ENCODE data around the gene NHSL1. TPM values are rescaled to one million over a fixed set of nuclear protein-coding genes. Genes with fewer than 3 reads are reported as not detected.

Gene NHSL1
- total and polyA plus RNA-seq, 4 donors: 19.6 to 31.3 (median 26.2) TPM

- no peak overlapping the region for H3K4me3 ChIP-seq (ENCODE audit: low read depth, low read length)
- no peaks in the 10 kb centered on the region for H3K27me3 ChIP-seq (ENCODE audit: control insufficient read depth, insufficient read depth, low read length)
- no peak for DNase-seq (ENCODE audit: low read depth in 4 of 6, low spot score in 6 of 6)
- 89% methylated on average over 45 of the region's 48 CpGs for WGBS (ENCODE audit: insufficient coverage)
- H3K36me3 ChIP-seq (ENCODE audit: control insufficient read depth, insufficient read depth, low read length): peaks cover 18% of the 10 kb centered on the region
- peaks cover 2% of the 10 kb centered on the region for H3K4me1 ChIP-seq (ENCODE audit: control insufficient read depth, insufficient read depth, low read length)
- no peaks in the 10 kb centered on the region for H3K9me3 ChIP-seq (ENCODE audit: control insufficient read depth, insufficient read depth, low read length)
- H3K27ac ChIP-seq (ENCODE audit: low read depth, low read length): no peak overlapping the region
Measured at GRCh38 chr6:138424004-138424904, 75.0 kb downstream of the NHSL1 start.

GRCh38 chr6:138422861-138423260, 76.4 kb downstream of the NHSL1 start:
- no peak for DNase-seq (ENCODE audit: low read depth in 4 of 6, low spot score in 6 of 6)
- no peak overlapping the region for H3K4me3 ChIP-seq (ENCODE audit: low read depth, low read length)
- peaks cover 18% of the 10 kb centered on the region for H3K36me3 ChIP-seq (ENCODE audit: control insufficient read depth, insufficient read depth, low read length)
- no peak overlapping the region for H3K27ac ChIP-seq (ENCODE audit: low read depth, low read length)
- H3K4me1 ChIP-seq (ENCODE audit: control insufficient read depth, insufficient read depth, low read length): no peaks in the 10 kb centered on the region
- no peaks in the 10 kb centered on the region for H3K9me3 ChIP-seq (ENCODE audit: control insufficient read depth, insufficient read depth, low read length)
- no peaks in the 10 kb centered on the region for H3K27me3 ChIP-seq (ENCODE audit: control insufficient read depth, insufficient read depth, low read length)

- no peak overlapping the region for H3K27ac ChIP-seq (ENCODE audit: low read depth, low read length)
- no peaks in the 10 kb centered on the region for H3K9me3 ChIP-seq (ENCODE audit: control insufficient read depth, insufficient read depth, low read length)
- H3K27me3 ChIP-seq (ENCODE audit: control insufficient read depth, insufficient read depth, low read length): no peaks in the 10 kb centered on the region
- peaks cover 18% of the 10 kb centered on the region for H3K36me3 ChIP-seq (ENCODE audit: control insufficient read depth, insufficient read depth, low read length)
- H3K4me1 ChIP-seq (ENCODE audit: control insufficient read depth, insufficient read depth, low read length): no peaks in the 10 kb centered on the region
- H3K4me3 ChIP-seq (ENCODE audit: low read depth, low read length): no peak overlapping the region
- WGBS (ENCODE audit: insufficient coverage): 95% methylated on average over 10 of the region's 10 CpGs
- no peak for DNase-seq (ENCODE audit: low read depth in 4 of 6, low spot score in 6 of 6)
Measured at GRCh38 chr6:138421608-138422007, 77.7 kb downstream of the NHSL1 start.

DNA sequence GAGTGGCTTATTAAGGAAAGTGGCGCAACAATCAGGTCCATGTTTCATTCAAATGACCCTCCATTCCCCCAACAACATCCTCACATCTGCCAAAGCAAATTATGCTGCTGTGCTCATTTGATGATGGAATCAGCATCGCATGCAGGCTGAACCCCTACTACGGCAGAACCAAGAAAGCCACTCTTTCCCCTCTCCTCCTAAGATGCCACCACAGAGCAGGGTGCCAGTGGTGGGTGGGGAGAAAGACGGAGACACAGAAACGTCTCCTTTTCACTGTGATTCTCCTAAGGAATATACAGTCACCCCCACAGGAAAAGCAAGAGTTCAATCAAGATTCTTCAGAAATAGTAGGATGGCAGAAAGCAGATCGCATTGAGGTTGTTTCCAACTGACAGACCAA, 78.2 kb downstream of the NHSL1 start:
- no CpG with 5 or more reads among the region's 6 CpGs for WGBS (ENCODE audit: insufficient coverage)
- no peak for DNase-seq (ENCODE audit: low read depth in 4 of 6, low spot score in 6 of 6)
- H3K4me3 ChIP-seq (ENCODE audit: low read depth, low read length): no peak overlapping the region
- H3K27me3 ChIP-seq (ENCODE audit: control insufficient read depth, insufficient read depth, low read length): no peaks in the 10 kb centered on the region
- H3K27ac ChIP-seq (ENCODE audit: low read depth, low read length): no peak overlapping the region
- H3K36me3 ChIP-seq (ENCODE audit: control insufficient read depth, insufficient read depth, low read length): peaks cover 14% of the 10 kb centered on the region
- H3K9me3 ChIP-seq (ENCODE audit: control insufficient read depth, insufficient read depth, low read length): no peaks in the 10 kb centered on the region
- no peaks in the 10 kb centered on the region for H3K4me1 ChIP-seq (ENCODE audit: control insufficient read depth, insufficient read depth, low read length)

DNA sequence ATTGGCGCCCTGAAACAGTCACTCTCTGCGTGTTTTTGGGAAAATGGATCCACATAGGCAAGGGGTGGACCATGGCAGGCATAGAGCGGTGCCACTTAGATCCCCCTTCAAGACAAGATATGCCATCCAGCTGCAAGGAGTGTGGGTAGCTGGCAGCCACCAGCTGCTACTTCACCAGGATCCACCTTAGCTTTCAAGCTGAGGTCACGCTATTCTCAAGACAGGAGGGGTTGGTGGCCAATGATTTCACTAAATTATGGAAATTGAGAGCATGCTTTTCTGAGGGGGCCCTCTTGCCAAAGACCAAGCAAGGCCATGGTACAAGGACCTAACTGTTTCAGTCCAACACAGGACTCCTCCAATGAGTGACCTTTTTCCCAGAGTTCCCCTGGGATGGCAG, 78.9 kb downstream of the NHSL1 start:
- Histone ChIP-seq H3K4me3 (ENCODE audit: low read depth, low read length) (no peak overlapping the region), H3K27ac (ENCODE audit: low read depth, low read length) (no peak overlapping the region), H3K9me3 (ENCODE audit: control insufficient read depth, insufficient read depth, low read length) (no peaks in the 10 kb centered on the region), H3K27me3 (ENCODE audit: control insufficient read depth, insufficient read depth, low read length) (no peaks in the 10 kb centered on the region), H3K36me3 (ENCODE audit: control insufficient read depth, insufficient read depth, low read length) (peaks cover 17% of the 10 kb centered on the region), H3K4me1 (ENCODE audit: control insufficient read depth, insufficient read depth, low read length) (no peaks in the 10 kb centered on the region)
- no peak for DNase-seq (ENCODE audit: low read depth in 4 of 6, low spot score in 6 of 6)
- WGBS (ENCODE audit: insufficient coverage): 100% methylated on average over 3 of the region's 4 CpGs

DNA sequence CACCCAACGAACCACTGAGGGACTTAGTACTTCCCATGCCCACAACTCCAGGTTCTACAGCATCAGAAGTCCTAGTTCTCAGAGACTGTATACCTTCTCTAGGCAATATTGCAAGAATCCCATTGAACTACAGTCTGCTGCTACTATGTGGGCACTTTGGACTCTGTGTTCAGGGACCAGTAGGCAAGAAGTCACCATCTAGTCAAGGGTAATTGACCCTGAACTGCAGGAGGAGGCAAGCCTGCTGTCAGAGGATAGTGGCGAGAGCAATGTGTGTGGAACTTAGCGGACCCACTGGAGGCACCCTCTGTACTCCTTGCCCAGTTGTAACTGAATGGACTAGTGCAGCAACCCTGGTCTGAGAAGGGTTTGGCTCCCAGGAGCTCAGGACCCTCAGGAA, 79.5 kb downstream of the NHSL1 start:
- Histone ChIP-seq H3K36me3 (ENCODE audit: control insufficient read depth, insufficient read depth, low read length) (peaks cover 14% of the 10 kb centered on the region), H3K27ac (ENCODE audit: low read depth, low read length) (no peak overlapping the region), H3K4me1 (ENCODE audit: control insufficient read depth, insufficient read depth, low read length) (no peaks in the 10 kb centered on the region), H3K4me3 (ENCODE audit: low read depth, low read length) (no peak overlapping the region), H3K27me3 (ENCODE audit: control insufficient read depth, insufficient read depth, low read length) (no peaks in the 10 kb centered on the region), H3K9me3 (ENCODE audit: control insufficient read depth, insufficient read depth, low read length) (no peaks in the 10 kb centered on the region)
- 98% methylated on average over 3 of the region's 3 CpGs for WGBS (ENCODE audit: insufficient coverage)
- no peak for DNase-seq (ENCODE audit: low read depth in 4 of 6, low spot score in 6 of 6)

- no peak for DNase-seq (ENCODE audit: low read depth in 4 of 6, low spot score in 6 of 6)
- 100% methylated on average over 1 of the region's 3 CpGs for WGBS (ENCODE audit: insufficient coverage)
- no peak overlapping the region for H3K27ac ChIP-seq (ENCODE audit: low read depth, low read length)
- peaks cover 8% of the 10 kb centered on the region for H3K36me3 ChIP-seq (ENCODE audit: control insufficient read depth, insufficient read depth, low read length)
- no peak overlapping the region for H3K4me3 ChIP-seq (ENCODE audit: low read depth, low read length)
- H3K4me1 ChIP-seq (ENCODE audit: control insufficient read depth, insufficient read depth, low read length): no peaks in the 10 kb centered on the region
- H3K9me3 ChIP-seq (ENCODE audit: control insufficient read depth, insufficient read depth, low read length): no peaks in the 10 kb centered on the region
- no peaks in the 10 kb centered on the region for H3K27me3 ChIP-seq (ENCODE audit: control insufficient read depth, insufficient read depth, low read length)
Measured at GRCh38 chr6:138418118-138418742, 81.1 kb downstream of the NHSL1 start.

DNA sequence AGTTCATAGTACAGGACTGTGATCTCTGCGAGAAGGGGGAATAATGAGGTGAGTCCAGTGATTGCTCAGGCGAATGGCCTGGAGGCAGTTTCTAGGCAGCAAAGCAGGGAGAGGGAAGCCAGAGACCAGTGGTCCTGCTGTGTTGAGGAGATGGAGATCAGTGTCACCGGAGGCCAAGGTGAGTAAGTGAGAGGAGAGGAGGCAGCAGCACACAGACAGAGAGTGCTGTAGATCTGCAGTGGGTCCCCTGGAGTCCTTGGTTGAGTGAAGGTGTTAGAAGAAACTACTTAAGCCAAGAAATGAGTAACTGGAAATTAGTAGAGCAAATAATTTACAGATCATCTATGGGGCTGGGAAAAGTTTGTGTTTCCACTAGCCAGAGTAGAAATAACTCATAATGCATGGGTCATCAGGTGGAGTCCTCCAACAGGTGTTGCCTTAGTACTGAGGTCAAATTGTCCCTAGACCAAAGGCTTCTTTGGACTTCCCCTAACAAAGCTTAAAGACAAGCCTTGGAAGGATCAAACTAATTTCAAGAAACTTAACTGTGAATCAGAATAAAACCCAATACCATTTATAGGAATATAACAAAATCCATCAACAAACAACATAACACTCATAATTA, 81.7 kb downstream of the NHSL1 start:
- Histone ChIP-seq H3K27ac (ENCODE audit: low read depth, low read length) (no peak overlapping the region), H3K4me1 (ENCODE audit: control insufficient read depth, insufficient read depth, low read length) (no peaks in the 10 kb centered on the region), H3K36me3 (ENCODE audit: control insufficient read depth, insufficient read depth, low read length) (peaks cover 9% of the 10 kb centered on the region), H3K27me3 (ENCODE audit: control insufficient read depth, insufficient read depth, low read length) (no peaks in the 10 kb centered on the region), H3K4me3 (ENCODE audit: low read depth, low read length) (no peak overlapping the region), H3K9me3 (ENCODE audit: control insufficient read depth, insufficient read depth, low read length) (no peaks in the 10 kb centered on the region)
- WGBS (ENCODE audit: insufficient coverage): 97% methylated on average over 3 of the region's 3 CpGs
- no peak for DNase-seq (ENCODE audit: low read depth in 4 of 6, low spot score in 6 of 6)

- no peaks in the 10 kb centered on the region for H3K27me3 ChIP-seq (ENCODE audit: control insufficient read depth, insufficient read depth, low read length)
- H3K27ac ChIP-seq (ENCODE audit: low read depth, low read length): no peak overlapping the region
- peaks cover 15% of the 10 kb centered on the region for H3K36me3 ChIP-seq (ENCODE audit: control insufficient read depth, insufficient read depth, low read length)
- H3K9me3 ChIP-seq (ENCODE audit: control insufficient read depth, insufficient read depth, low read length): no peaks in the 10 kb centered on the region
- H3K4me3 ChIP-seq (ENCODE audit: low read depth, low read length): no peak overlapping the region
- 85% methylated on average over 4 of the region's 4 CpGs for WGBS (ENCODE audit: insufficient coverage)
- H3K4me1 ChIP-seq (ENCODE audit: control insufficient read depth, insufficient read depth, low read length): no peaks in the 10 kb centered on the region
- peak in 1 of 6 donors; percentile 32 for DNase-seq (ENCODE audit: low read depth in 4 of 6, low spot score in 6 of 6)
Measured at GRCh38 chr6:138416206-138416605, 83.1 kb downstream of the NHSL1 start.

Data from spinal cord (tissue), 10 donors.